ENCODE results near the gene CALY.

The CALY gene

GRCh38 chr10:133294189-133294588 lies 42.5 kb downstream of the CALY start:
- no peak overlapping the region for H3K27ac Mint-ChIP-seq
- peaks cover 1% of the 10 kb centered on the region for H3K4me1 Mint-ChIP-seq (ENCODE audit: low read depth)
- no peak overlapping the region for H3K4me3 Mint-ChIP-seq
- no peak for DNase-seq (ENCODE audit: low spot score)
- H3K9me3 Mint-ChIP-seq, result no peaks in the 10 kb centered on the region
- peaks cover 40% of the 10 kb centered on the region for H3K36me3 Mint-ChIP-seq (ENCODE audit: low read depth)
- no peaks in the 10 kb centered on the region for H3K27me3 Mint-ChIP-seq (ENCODE audit: low read depth)

DNA sequence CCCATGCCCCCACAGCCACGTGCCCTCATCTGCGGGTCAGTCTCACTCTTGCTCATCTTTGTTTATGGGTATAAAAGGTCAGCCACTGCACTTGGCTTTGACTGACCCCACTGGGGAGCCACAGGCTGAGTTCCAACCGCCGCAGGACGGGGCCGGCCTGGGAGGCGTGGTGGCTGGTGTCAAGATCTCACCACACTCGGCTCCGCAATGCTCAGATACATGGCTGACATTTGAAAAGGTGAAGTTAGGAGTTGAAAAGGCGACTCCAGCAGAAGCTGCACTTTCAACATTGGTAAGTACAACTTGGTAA lies 42.9 kb downstream of the CALY start:
- Mint-ChIP-seq H3K27me3 (ENCODE audit: low read depth) (no peaks in the 10 kb centered on the region), H3K4me3 (no peak overlapping the region), H3K36me3 (ENCODE audit: low read depth) (peaks cover 43% of the 10 kb centered on the region), H3K4me1 (ENCODE audit: low read depth) (peaks cover 1% of the 10 kb centered on the region), H3K9me3 (no peaks in the 10 kb centered on the region), H3K27ac (no peak overlapping the region)
- no peak for DNase-seq (ENCODE audit: low spot score)

DNA sequence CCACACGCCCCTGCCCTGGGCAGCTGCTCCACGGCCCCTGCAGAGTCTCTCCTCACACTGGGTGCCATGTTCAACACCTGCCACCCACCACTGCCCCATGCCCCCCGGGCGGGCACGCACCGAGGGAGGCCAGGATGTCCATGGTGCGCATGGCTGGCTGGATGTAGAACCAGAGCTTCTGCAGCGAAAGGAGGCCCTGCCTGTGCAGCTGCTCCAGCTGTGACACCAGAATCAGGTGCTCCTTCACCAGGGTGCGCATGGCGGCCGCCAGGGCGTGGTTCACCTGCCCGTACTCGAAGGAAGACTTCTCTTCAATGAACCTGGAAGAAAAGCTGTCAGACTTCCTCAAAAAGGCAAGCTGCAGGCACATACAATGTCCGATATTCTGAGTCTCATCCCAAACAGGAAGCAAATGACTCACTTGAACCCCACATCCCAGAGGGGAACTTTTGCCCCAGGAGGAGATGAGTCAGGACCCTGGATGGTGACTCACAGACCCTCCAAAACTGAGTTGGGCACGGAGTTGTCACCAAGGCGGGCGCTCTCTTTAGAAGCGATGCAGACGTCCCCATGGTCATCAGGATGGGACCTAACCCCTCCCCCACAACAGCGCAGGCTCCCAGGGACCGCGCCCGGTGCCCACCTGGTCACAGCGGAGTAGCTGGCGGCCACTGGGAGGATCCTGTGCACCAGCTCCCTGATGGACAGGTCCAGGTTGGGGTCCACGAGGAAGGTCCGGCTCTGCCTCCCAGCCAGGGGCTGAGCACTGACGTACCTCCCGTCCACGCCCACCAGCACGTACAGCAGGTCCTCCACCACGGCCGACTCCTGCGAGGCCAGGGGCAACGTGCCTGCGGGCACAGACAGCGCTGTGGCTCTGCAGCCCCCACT lies 43.5 kb downstream of the CALY start:
- no peak for DNase-seq (ENCODE audit: low spot score)
- Mint-ChIP-seq H3K4me1 (ENCODE audit: low read depth) (peaks cover 1% of the 10 kb centered on the region), H3K27me3 (ENCODE audit: low read depth) (no peaks in the 10 kb centered on the region), H3K27ac (no peak overlapping the region), H3K4me3 (no peak overlapping the region), H3K36me3 (ENCODE audit: low read depth) (peaks cover 42% of the 10 kb centered on the region), H3K9me3 (no peaks in the 10 kb centered on the region)

DNA sequence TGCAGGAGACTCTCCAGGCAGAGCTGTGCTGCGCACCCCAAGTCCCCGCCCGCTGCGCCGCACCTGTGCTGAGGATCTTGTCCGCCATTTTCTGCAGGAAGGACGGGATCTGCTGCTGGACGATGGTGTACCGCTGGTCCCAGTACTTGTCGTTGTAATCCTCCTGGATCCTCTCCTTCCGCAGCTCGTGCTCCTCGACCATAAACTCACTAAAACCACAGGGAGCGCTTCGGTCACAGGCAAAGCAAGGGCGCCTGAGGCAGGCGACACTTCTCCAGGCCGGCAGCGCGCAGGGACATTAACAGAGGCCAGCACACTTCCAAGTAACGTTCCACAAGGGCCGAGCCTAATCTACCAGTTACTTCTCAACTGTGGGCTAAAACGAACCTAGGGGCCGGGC lies 46.9 kb downstream of the CALY start:
- DNase-seq (ENCODE audit: low spot score), result no peak
- Mint-ChIP-seq H3K27ac (no peak overlapping the region), H3K27me3 (ENCODE audit: low read depth) (no peaks in the 10 kb centered on the region), H3K9me3 (no peaks in the 10 kb centered on the region), H3K4me1 (ENCODE audit: low read depth) (peaks cover under 1% of the 10 kb centered on the region), H3K36me3 (ENCODE audit: low read depth) (peaks cover 47% of the 10 kb centered on the region), H3K4me3 (no peak overlapping the region)

- peaks cover 43% of the 10 kb centered on the region for H3K36me3 Mint-ChIP-seq (ENCODE audit: low read depth)
- no peaks in the 10 kb centered on the region for H3K4me1 Mint-ChIP-seq (ENCODE audit: low read depth)
- no peak overlapping the region for H3K4me3 Mint-ChIP-seq
- DNase-seq (ENCODE audit: low spot score), result no peak
- H3K27ac Mint-ChIP-seq, result no peak overlapping the region
- no peaks in the 10 kb centered on the region for H3K27me3 Mint-ChIP-seq (ENCODE audit: low read depth)
- H3K9me3 Mint-ChIP-seq, result no peaks in the 10 kb centered on the region
Observed at GRCh38 chr10:133287832-133288500, 48.7 kb downstream of the CALY start.

GRCh38 chr10:133286366-133286765 lies 50.3 kb downstream of the CALY start:
- H3K9me3 Mint-ChIP-seq, result no peaks in the 10 kb centered on the region

DNA sequence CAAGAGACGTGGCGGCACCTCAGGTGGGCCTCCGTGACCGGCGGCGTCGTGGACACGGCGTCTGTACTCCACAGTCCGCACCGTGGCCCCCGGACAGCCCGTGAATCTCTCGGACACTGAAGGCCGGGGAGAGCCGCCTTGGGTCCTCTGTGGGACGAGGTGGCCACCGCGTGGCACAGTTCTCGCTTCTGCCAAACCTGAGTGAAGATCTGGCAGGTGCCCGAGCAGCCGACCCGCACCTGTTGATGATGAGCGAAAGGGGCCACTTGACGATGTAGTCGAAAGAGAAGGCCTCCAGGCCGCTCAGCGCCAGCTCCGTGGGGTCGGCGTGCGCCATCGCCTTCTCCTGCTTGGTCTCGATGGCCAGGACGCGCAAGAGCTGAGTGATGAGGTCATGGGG lies 51.5 kb downstream of the CALY start:
- Mint-ChIP-seq H3K27me3 (ENCODE audit: low read depth) (no peaks in the 10 kb centered on the region), H3K27ac (no peak overlapping the region), H3K9me3 (no peaks in the 10 kb centered on the region), H3K4me1 (ENCODE audit: low read depth) (no peaks in the 10 kb centered on the region), H3K36me3 (ENCODE audit: low read depth) (peaks cover 44% of the 10 kb centered on the region), H3K4me3 (no peak overlapping the region)
- DNase-seq (ENCODE audit: low spot score), result no peak

More at GRCh38 chr10:133286366-133286765, 50.3 kb downstream of the CALY start:
- no peaks in the 10 kb centered on the region for H3K27me3 Mint-ChIP-seq (ENCODE audit: low read depth)
- no peak overlapping the region for H3K27ac Mint-ChIP-seq
- H3K36me3 Mint-ChIP-seq (ENCODE audit: low read depth), result peaks cover 49% of the 10 kb centered on the region
- no peak for DNase-seq (ENCODE audit: low spot score)
- no peak overlapping the region for H3K4me3 Mint-ChIP-seq
- no peaks in the 10 kb centered on the region for H3K4me1 Mint-ChIP-seq (ENCODE audit: low read depth)

DNA sequence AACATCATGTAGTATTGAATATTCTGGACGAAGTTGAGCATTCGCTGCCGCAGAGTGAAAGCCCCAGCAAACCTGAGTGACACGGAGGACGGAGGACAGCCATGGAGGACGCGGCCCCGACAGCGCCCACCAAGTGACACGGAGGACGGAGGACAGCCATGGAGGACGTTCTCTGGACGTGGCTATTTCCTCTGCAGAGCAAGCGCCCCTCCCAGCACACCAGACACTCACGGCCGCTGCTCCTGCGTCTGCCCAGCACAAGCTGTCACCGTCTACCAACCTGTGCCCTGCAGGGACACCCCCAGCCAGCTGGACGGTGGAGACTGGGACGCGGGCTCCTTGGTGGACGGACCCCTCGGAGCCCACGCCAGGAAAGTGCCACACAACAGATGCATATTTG lies 52.8 kb downstream of the CALY start:
- Mint-ChIP-seq H3K4me3 (no peak overlapping the region), H3K27me3 (ENCODE audit: low read depth) (no peaks in the 10 kb centered on the region), H3K36me3 (ENCODE audit: low read depth) (peaks cover 45% of the 10 kb centered on the region), H3K4me1 (ENCODE audit: low read depth) (peaks cover 9% of the 10 kb centered on the region), H3K27ac (no peak overlapping the region), H3K9me3 (no peaks in the 10 kb centered on the region)
- DNase-seq (ENCODE audit: low spot score), result no peak

DNA sequence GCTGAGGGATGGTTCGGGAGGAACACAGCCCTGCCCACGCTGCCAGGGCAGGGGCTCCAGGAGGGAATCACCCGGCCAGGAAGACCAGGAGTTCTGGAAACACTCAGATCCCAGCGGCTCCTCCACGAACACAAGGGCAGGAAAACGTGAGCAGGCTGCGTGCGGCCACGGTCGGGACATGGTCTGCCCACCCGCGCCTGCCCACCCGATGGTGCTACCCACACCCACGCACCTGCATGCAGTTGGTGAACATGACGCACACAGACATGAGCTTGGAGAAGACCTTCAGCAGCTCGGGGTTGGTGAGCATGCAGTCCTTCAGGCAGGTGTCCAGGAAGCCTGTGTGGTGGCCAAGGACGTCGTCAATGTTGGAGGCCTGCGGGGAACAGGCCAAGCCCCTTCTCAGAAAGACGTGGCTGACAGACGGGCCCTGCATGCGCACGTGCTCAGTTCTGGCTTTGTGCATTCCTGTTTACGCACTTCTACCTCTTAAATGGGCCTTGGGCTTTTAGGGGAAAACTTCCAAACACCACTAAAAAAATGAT lies 53.8 kb downstream of the CALY start:
- Mint-ChIP-seq H3K9me3 (no peaks in the 10 kb centered on the region), H3K4me3 (no peak overlapping the region), H3K36me3 (ENCODE audit: low read depth) (peaks cover 47% of the 10 kb centered on the region), H3K4me1 (ENCODE audit: low read depth) (peaks cover 19% of the 10 kb centered on the region), H3K27ac (no peak overlapping the region), H3K27me3 (ENCODE audit: low read depth) (no peaks in the 10 kb centered on the region)
- no peak for DNase-seq (ENCODE audit: low spot score)

DNA sequence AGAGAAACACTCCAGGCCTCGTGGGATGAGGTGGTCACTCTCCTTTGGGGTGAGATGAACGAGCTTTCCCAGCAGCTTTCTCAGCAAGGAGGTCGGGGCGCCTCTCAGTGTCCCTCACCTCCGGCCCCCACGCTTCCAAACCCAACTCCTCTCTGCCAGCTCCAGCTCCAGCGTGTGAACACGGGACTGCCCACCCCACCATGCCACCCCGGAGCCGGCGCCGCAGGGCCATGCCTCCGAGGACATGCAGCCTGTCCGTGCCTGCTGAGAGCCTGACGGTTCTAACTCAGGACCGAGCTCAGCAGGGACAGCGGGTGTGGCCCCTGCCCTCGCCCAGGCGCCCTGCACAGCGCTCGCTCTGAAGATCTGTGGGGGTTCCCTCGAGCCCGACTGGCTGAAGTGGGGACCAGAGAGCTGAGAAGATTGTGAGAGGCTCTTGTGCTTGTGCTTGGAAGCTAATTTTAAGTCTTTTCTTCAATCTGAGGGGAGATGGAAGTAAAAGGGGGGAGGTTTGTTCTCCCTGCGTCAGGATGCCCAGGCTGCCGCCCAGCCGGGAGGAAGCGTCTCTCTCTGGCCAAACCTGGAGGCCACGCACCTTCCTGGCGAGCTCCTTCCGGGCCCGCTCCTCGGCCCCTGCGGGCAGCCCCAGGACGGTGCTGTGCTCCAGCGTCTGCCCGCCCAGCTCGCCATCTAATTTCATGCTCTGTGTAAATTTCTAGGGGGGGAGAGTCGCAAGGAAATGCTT lies 54.9 kb downstream of the CALY start:
- peaks cover 23% of the 10 kb centered on the region for H3K4me1 Mint-ChIP-seq (ENCODE audit: low read depth)
- H3K4me3 Mint-ChIP-seq, result no peak overlapping the region
- no peaks in the 10 kb centered on the region for H3K9me3 Mint-ChIP-seq
- peaks cover 43% of the 10 kb centered on the region for H3K36me3 Mint-ChIP-seq (ENCODE audit: low read depth)
- no peak overlapping the region for H3K27ac Mint-ChIP-seq
- no peaks in the 10 kb centered on the region for H3K27me3 Mint-ChIP-seq (ENCODE audit: low read depth)
- no peak for DNase-seq (ENCODE audit: low spot score)

- no peaks in the 10 kb centered on the region for H3K27me3 Mint-ChIP-seq (ENCODE audit: low read depth)
- no peaks in the 10 kb centered on the region for H3K9me3 Mint-ChIP-seq
- H3K4me3 Mint-ChIP-seq, result no peak overlapping the region
- no peak for DNase-seq (ENCODE audit: low spot score)
- no peak overlapping the region for H3K27ac Mint-ChIP-seq
- H3K4me1 Mint-ChIP-seq (ENCODE audit: low read depth), result peaks cover 23% of the 10 kb centered on the region
- H3K36me3 Mint-ChIP-seq (ENCODE audit: low read depth), result peaks cover 36% of the 10 kb centered on the region
Observed at GRCh38 chr10:133281084-133281483, 55.6 kb downstream of the CALY start.

GRCh38 chr10:133280391-133281059 lies 56.2 kb downstream of the CALY start:
- Mint-ChIP-seq H3K27me3 (ENCODE audit: low read depth) (no peaks in the 10 kb centered on the region), H3K27ac (no peak overlapping the region), H3K4me1 (ENCODE audit: low read depth) (peaks cover 23% of the 10 kb centered on the region), H3K36me3 (ENCODE audit: low read depth) (peaks cover 35% of the 10 kb centered on the region), H3K4me3 (no peak overlapping the region), H3K9me3 (no peaks in the 10 kb centered on the region)
- DNase-seq (ENCODE audit: low spot score), result no peak

- Mint-ChIP-seq H3K36me3 (ENCODE audit: low read depth) (peaks cover 29% of the 10 kb centered on the region), H3K4me3 (no peak overlapping the region)
Observed at GRCh38 chr10:133279326-133280226, 57.1 kb downstream of the CALY start.

More at GRCh38 chr10:133279326-133280226, 57.1 kb downstream of the CALY start:
- H3K27me3 Mint-ChIP-seq (ENCODE audit: low read depth), result no peaks in the 10 kb centered on the region
- H3K9me3 Mint-ChIP-seq, result no peaks in the 10 kb centered on the region
- peak overlapping the region; percentile 45 for H3K27ac Mint-ChIP-seq
- H3K4me1 Mint-ChIP-seq (ENCODE audit: low read depth), result peaks cover 24% of the 10 kb centered on the region
- DNase-seq (ENCODE audit: low spot score), result no peak
